ENCODE results near the gene GPC3. TPM values are rescaled to one million over a fixed set of nuclear protein-coding genes. Genes with fewer than 3 reads are reported as not detected.

Gene GPC3
- total RNA-seq, 2 donors from 2014 or later: 2.7 to 5.2 TPM

DNA sequence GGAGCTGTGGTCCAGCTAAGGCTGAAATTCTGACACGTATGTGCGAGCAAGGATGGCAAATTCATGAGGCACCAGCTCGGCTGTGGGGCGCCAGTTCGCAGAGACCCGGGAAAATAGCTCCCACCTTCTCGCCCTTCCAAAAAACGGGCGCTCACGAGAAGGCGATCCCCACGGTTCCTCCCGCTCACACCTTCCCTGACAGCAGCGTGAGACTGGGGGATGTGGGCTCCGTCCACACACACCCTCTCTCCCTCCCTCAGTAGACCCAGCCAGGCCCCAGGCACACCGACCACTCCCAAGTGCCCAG is 584 bp downstream of the GPC3 start:
- no peaks in the 10 kb centered on the region for H3K4me1 ChIP-seq (replicated peaks)
- no peak overlapping the region for H3K27ac ChIP-seq
- no peak overlapping the region for H3K4me3 ChIP-seq
- DNase-seq (ENCODE audit: low spot score): no peak
- intact Hi-C loops (cut with DNase I): no loop called here
- no peaks in the 10 kb centered on the region for H3K27me3 ChIP-seq (replicated peaks; ENCODE audit: insufficient read depth)
- H3K9me3 ChIP-seq: no peaks in the 10 kb centered on the region
- 2% methylated on average over 13 of the region's 16 CpGs for WGBS
- no peaks in the 10 kb centered on the region for H3K36me3 ChIP-seq
- TF ChIP-seq POLR2A (IDR thresholded peaks at IDR 0.05) (no peak), POLR2AphosphoS5 (IDR thresholded peaks at IDR 0.05) (no peak)
- TF ChIP-seq, protein P1, sequence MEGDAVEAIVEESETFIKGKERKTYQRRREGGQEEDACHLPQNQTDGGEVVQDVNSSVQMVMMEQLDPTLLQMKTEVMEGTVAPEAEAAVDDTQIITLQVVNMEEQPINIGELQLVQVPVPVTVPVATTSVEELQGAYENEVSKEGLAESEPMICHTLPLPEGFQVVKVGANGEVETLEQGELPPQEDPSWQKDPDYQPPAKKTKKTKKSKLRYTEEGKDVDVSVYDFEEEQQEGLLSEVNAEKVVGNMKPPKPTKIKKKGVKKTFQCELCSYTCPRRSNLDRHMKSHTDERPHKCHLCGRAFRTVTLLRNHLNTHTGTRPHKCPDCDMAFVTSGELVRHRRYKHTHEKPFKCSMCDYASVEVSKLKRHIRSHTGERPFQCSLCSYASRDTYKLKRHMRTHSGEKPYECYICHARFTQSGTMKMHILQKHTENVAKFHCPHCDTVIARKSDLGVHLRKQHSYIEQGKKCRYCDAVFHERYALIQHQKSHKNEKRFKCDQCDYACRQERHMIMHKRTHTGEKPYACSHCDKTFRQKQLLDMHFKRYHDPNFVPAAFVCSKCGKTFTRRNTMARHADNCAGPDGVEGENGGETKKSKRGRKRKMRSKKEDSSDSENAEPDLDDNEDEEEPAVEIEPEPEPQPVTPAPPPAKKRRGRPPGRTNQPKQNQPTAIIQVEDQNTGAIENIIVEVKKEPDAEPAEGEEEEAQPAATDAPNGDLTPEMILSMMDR (IDR thresholded peaks at IDR 0.05): no peak

DNA sequence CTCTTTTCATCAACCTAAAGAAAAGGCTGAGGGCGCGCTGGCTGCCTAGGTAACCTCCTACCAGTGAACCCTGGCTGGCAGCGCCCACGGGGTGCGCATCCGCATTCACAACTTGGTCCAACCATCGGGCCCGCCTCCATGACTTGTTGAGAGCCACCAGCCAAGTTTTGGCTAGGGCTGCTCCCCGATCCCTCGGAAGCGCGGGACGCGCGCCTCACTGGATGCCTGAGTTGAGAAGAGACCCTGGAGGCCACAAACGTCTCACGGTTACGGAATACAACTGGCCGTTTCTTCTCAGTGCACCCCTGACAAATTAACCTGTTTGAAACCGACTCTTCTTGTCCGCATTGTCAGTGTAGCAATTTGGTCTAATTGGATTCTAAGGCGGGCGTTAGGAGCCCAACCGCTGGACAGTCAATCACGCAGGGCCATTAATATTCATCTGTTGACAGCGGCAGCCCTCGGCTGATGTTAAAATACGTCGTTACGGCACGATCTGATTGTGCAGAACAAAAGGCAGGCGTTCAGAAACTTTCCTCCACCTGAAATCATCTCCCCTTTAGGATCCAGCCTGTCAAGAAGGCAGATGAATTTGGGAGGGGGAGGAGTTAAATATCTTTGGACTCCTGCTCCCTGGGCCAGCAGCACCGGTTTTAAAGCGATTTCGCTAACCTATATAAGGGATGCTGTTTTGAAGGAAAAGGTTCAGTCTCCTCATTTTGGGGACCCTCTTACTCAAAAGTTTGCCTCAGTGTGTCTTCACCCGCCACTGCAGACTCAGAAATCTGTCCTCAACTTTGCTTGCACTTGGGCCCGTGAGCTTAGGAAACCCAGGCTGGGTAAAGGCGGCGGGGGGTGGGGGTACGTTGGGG is 1.2 kb downstream of the GPC3 start:
- H3K4me1 ChIP-seq (replicated peaks): no peaks in the 10 kb centered on the region
- no peak overlapping the region for H3K27ac ChIP-seq
- TF ChIP-seq, protein P1 (IDR thresholded peaks at IDR 0.05): no peak
- no peak for TF ChIP-seq POLR2AphosphoS5 (IDR thresholded peaks at IDR 0.05)
- no peak for DNase-seq (ENCODE audit: low spot score)
- H3K36me3 ChIP-seq: no peaks in the 10 kb centered on the region
- no peaks in the 10 kb centered on the region for H3K27me3 ChIP-seq (replicated peaks; ENCODE audit: insufficient read depth)
- 41% methylated on average over 25 of the region's 40 CpGs for WGBS
- no peaks in the 10 kb centered on the region for H3K9me3 ChIP-seq
- no peak overlapping the region for H3K4me3 ChIP-seq
- intact Hi-C loops (cut with DNase I): no loop called here

DNA sequence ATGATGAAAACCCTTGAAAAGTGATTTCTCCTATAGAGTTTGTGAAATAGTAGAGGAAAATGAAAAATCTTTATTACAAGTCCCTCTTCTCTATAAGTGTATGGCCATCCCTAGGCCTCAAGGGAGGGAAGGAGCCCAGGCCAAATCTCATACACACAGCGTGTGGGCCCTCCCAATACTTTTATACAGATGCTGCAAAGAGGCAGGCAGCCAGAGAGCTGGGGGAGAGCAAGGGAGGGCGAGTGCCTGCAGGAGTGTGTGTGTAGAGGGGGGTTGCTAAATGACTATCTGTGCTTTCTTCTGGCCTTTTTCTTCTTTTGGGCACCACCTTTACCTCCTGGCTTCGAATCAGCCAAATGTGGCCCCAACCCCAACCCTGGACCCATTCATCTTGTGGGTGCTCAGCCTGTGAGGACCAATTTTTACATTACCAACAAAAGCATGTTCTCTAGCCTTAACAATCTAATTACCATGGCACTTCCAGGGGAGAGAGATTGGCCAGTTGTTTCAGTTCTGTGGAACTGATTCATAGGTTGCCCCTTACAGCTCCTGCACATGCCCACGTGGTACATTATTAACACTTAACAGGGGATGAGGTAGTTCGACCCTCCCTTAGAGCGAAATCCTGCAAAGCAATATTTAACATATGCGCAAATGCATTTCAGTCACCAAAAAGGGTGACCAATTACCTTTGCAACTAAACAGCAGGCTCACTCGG is 2.0 kb downstream of the GPC3 start:
- Histone ChIP-seq H3K4me3 (no peak overlapping the region), H3K27me3 (replicated peaks; ENCODE audit: insufficient read depth) (no peaks in the 10 kb centered on the region), H3K4me1 (replicated peaks) (no peaks in the 10 kb centered on the region), H3K9me3 (no peaks in the 10 kb centered on the region), H3K27ac (no peak overlapping the region), H3K36me3 (no peaks in the 10 kb centered on the region)
- TF ChIP-seq POLR2A (IDR thresholded peaks at IDR 0.05): no peak
- TF ChIP-seq, protein P1 (IDR thresholded peaks at IDR 0.05): no peak
- no peak for TF ChIP-seq POLR2AphosphoS5 (IDR thresholded peaks at IDR 0.05)
- DNase-seq (ENCODE audit: low spot score): no peak
- WGBS: 84% methylated on average over 8 of the region's 8 CpGs
- intact Hi-C loops (cut with DNase I): no loop called here

DNA sequence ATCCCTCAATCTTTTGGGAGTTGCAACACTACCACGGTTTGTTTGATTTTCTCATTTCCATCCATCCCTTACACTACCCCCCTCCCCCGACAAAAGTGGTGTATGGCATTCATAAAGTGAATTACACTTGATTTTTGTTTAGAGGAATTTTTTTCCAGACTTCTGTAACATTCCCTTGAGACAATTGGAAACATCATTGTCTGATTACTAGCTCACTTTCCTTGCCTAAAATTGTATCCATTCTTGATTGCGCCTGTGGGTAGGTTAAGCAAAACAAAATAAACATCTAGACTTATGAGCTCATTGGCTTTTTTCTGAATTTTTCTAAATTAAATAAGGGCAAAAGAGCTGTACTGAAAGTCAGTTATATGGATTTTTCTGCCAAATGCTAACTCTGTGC is 3.5 kb downstream of the GPC3 start:
- no peak overlapping the region for H3K4me3 ChIP-seq
- H3K27me3 ChIP-seq (replicated peaks; ENCODE audit: insufficient read depth): no peaks in the 10 kb centered on the region
- intact Hi-C loops (cut with DNase I): no loop called here
- no peak overlapping the region for H3K27ac ChIP-seq
- H3K9me3 ChIP-seq: no peaks in the 10 kb centered on the region
- H3K36me3 ChIP-seq: no peaks in the 10 kb centered on the region
- no peaks in the 10 kb centered on the region for H3K4me1 ChIP-seq (replicated peaks)
- no peak for TF ChIP-seq POLR2AphosphoS5 (IDR thresholded peaks at IDR 0.05)
- TF ChIP-seq, protein P1 (IDR thresholded peaks at IDR 0.05): no peak
- TF ChIP-seq POLR2A (IDR thresholded peaks at IDR 0.05): no peak
- DNase-seq (ENCODE audit: low spot score): no peak
- WGBS: 74% methylated on average over 3 of the region's 3 CpGs
